Left kidney (tissue), 2 donors: ENCODE measurements around the gene IFT88. TPM values are rescaled to one million over a fixed set of nuclear protein-coding genes. Genes with fewer than 3 reads are reported as not detected.

Source experiments
- DNase-seq: peaks from one replicate; pipeline ENCODE4 v3.0.0-alpha.2; 2013
- polyA plus RNA-seq: library from polyadenylated mRNA; unstranded; fragments of 120-200 nt; gene quantifications from one replicate; pipeline ENCODE4 v1.2.1, GENCODE V29; 2013; ENCODE audit not compliant: insufficient read length

IFT88 gene
- polyA plus RNA-seq, 1 donor: 48.6 TPM

- no peak for DNase-seq
Measured at GRCh38 chr13:20565115-20565736, 1.7 kb upstream of the IFT88 start.

GRCh38 chr13:20566468-20566897, 474 bp upstream of the IFT88 start:
- no peak for DNase-seq

- DNase-seq: no peak
Measured at GRCh38 chr13:20567881-20568528, 1.0 kb downstream of the IFT88 start.

- DNase-seq: no peak
Measured at GRCh38 chr13:20570517-20570916, 3.6 kb downstream of the IFT88 start.

DNA sequence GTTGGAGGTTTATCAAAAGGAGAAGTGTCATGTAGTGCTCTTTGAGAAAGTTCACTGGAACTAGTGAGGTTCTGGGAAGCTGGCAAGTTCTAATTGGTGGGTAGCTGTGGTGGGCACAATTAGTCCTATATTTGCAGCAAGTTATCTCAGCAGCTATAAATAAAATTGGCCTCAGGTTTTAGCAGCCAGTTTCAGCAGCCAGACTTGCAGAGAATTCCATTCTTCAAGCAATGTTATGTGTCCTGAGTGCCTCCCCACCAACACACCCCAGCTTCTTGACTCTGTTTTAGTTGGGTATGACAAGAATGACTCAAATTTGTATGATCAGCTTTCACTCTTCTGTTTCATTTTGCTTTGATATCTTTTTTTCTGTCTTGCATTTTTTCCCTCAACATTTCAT, 4.7 kb downstream of the IFT88 start:
- no peak for DNase-seq

- DNase-seq: no peak
Measured at GRCh38 chr13:20573186-20573585, 6.2 kb downstream of the IFT88 start.

DNA sequence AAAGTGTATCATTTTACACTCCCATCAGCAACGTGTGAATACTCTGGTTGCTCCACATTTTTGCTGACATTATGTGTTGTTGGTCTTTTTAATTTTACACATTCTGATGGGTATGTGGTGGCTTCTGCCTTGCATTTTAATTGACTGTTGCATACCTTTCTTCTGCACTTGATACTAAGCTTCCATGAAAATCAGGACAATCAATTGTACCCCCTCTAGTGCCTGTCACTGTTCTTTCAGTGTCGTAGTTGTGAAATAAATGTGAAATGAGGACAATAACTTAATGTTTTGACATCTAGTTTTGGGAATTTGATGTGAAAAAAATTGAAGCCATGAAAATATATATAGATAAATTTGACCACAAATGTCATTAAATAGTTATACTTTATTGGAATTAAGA, 6.7 kb downstream of the IFT88 start:
- no peak for DNase-seq

DNA sequence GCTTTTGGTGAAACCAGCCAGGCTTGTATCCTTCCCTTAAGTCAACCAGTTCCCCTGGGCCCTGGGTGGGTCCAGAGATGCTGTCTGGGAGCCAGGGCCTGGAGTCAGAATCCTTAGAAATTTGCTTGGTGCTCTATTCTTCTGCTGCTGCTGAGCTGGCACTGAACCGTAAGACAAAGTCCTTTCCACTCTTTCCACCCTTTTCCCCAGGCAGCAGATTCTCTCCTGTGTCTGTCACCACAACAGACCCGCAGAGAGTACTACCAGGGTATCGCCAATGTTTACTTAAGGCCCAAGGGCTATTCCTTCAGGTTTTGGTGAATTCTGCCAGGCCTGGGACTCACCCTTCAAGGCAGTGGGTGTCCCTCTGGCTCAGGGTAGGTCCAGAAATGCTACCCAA, 12.2 kb downstream of the IFT88 start:
- DNase-seq: no peak

DNA sequence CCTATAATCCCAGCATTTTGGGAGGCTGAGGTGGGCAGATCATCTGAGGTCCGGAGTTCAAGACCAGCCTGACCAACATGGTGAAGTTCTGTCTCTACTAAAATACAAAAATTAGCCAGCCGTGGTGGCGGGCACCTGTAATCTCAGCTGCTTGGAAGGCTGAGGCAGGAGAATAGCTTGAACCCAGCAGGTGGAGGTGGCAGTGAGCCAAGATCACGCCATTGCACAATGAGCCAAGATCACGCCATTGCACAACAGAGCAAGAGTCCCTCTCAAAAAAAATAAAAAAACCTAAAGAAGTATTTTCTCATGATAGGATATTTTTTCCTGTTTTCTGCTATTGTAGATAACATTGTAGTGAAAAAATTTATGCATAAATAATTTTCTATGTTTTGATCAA, 13.3 kb downstream of the IFT88 start:
- DNase-seq: no peak

- DNase-seq: no peak
Measured at GRCh38 chr13:20582026-20582425, 15.1 kb downstream of the IFT88 start.

GRCh38 chr13:20583803-20584293, 16.9 kb downstream of the IFT88 start:
- DNase-seq: no peak

DNA sequence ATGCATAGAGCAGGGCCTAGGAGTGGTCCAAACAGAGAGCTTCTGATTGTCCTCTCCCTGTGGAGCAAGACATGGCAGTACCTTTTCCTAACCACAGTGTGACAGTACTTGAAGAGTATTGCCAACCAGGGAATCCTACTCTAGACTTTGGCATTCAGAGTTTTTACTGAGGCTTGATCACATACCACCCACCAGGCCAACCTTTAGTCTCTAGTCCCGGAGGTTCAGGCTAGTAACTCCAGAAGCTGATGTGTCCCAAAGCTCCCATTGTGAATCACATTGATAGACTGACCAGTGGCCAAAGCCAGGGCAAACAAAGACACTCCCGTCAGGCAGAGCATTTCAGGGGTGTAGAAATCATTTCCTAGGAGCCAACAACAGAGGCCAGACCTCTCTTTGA, 18.4 kb downstream of the IFT88 start:
- no peak for DNase-seq

DNA sequence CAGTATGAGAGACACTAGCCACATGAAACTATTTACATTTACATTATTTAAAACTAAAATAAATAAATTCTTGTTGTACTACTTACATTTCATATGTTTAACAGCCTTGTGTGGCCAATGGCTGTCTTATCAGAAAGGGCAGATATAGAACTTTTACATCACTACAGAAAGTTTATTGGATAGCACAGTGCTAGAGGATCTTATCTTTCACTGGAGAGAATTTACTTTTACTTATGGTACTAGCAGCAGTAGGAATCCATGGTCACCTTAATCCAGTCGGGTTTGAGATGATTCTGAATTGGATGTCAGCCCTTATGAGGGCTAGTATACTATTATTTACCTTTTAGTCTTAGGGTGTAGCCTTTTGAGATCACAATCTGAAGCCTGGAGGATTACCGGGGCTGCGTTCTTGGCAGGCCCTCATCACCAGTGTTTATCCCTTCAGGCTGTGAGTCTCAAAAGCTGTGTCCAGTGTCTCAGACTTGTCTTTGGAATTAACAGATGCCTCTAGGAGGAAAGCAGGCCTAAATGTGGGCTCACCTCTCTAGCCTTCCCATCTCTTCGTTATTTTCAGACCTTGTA, 21.7 kb downstream of the IFT88 start:
- no peak for DNase-seq

GRCh38 chr13:20590561-20590960, 23.6 kb downstream of the IFT88 start:
- no peak for DNase-seq

DNA sequence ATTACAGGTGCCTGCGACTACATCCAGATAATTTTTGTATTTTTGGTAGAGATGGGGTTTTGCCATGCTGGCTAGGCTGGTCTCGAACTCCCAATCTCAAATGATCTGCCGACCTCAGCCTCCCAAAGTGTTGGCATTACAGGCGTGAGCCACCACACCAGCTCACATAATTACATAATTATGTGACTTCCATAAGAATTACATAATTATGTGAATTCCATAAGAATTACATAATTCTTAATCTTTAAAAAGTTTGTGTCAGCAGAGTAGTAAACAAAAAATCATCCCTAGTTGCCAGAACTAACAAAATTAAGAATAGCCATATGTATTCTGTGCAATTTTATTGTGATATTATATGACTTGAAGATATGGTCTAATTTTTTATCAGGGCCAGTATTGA, 25.6 kb downstream of the IFT88 start:
- no peak for DNase-seq

- DNase-seq: no peak
Measured at GRCh38 chr13:20594280-20594679, 27.3 kb downstream of the IFT88 start.

GRCh38 chr13:20607015-20607414, 40.1 kb downstream of the IFT88 start:
- no peak for DNase-seq

- no peak for DNase-seq
Measured at GRCh38 chr13:20608438-20609020, 41.6 kb downstream of the IFT88 start.

DNA sequence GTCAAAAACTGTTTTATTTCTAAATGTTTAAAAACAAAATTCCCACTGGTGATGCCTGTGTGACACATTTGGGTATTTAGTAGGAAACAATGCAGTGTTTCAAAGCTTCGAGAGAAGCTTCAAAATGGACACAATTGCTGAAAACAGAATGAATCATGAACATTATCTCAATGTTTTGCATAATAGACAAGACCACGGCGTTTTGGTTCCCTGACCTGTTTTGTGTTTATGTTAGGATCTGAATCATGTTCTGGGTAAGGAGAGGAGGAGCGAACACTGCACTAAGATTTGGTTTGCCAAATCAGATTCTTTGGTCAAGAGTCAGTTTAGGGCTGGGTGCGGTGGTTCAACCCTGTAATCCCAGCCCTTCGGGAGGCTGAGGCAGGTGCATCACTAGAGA, 42.2 kb downstream of the IFT88 start:
- DNase-seq: no peak

DNA sequence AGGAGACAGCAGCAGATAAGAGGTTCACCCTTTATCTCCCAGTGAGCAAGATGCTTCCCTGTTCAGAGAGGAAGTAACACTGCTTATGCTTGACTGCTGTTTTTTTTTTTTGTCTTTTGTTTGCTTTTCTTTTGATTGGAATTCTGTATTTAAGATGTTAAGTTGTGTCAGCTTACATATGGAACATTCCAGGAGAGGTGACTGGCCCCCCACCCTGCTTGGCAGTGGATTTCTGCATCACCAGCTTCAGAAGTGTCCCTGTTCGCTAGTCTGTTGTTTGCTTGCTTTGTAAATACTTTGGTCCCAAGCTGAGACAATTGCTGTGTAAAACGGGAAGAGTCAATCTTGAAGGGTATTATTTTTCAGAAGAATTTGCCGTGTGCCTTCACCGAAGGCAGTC, 43.0 kb downstream of the IFT88 start:
- DNase-seq: no peak

- no peak for DNase-seq
Measured at GRCh38 chr13:20616059-20616797, 49.3 kb downstream of the IFT88 start.

GRCh38 chr13:20623000-20623399, 56.0 kb downstream of the IFT88 start:
- no peak for DNase-seq

DNA sequence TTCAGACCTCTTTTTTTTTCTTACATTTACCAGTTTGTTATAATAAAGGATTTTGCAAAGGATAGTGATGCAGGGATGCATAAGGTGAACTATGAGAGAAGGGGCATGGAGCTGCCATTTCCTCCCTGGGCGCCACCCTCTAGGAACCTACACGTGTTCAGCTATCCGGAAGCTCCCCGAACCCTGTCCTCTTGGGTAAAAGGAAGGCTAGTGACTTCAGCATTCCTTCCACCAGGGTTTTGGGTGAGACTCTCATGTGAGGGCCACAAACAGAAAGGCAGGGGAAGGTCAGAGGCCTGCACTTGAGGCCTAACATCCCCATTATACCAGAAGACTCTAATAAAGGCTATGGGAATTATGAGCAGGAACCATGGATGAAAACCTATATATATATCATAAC, 57.3 kb downstream of the IFT88 start:
- DNase-seq: no peak
